ENCODE results near the gene TOP3B.
"Not testable (repeated sequence)": the region's sequence is repeated elsewhere in the genome, so short reads cannot be mapped to it uniquely, and the experiment has no call there.

TOP3B gene

GRCh38 chr22:21923163-21923561, 59.4 kb downstream of the TOP3B start:
- DNase-seq (ENCODE audit: low read depth in 2 of 2), result no peak

GRCh38 chr22:21922370-21923162, 60.0 kb downstream of the TOP3B start:
- no peak for DNase-seq (ENCODE audit: low read depth in 2 of 2)

- no peak for DNase-seq (ENCODE audit: low read depth in 2 of 2)
Measured at GRCh38 chr22:21921729-21922128, 60.9 kb downstream of the TOP3B start.

GRCh38 chr22:21921184-21921721, 61.3 kb downstream of the TOP3B start:
- DNase-seq (ENCODE audit: low read depth in 2 of 2), result no peak

GRCh38 chr22:21920341-21921183, 62.0 kb downstream of the TOP3B start:
- no peak for DNase-seq (ENCODE audit: low read depth in 2 of 2)

GRCh38 chr22:21919526-21920307, 62.9 kb downstream of the TOP3B start:
- DNase-seq (ENCODE audit: low read depth in 2 of 2), result no peak

- no peak for DNase-seq (ENCODE audit: low read depth in 2 of 2)
Measured at GRCh38 chr22:21918466-21919185, 64.0 kb downstream of the TOP3B start.

GRCh38 chr22:21917959-21918261, 64.7 kb downstream of the TOP3B start:
- DNase-seq (ENCODE audit: low read depth in 2 of 2), result no peak

GRCh38 chr22:21917181-21917958, 65.2 kb downstream of the TOP3B start:
- DNase-seq (ENCODE audit: low read depth in 2 of 2), result no peak

- DNase-seq (ENCODE audit: low read depth in 2 of 2), result no peak
Measured at GRCh38 chr22:21916309-21916918, 66.2 kb downstream of the TOP3B start.

GRCh38 chr22:21915624-21916308, 66.8 kb downstream of the TOP3B start:
- no peak for DNase-seq (ENCODE audit: low read depth in 2 of 2)

GRCh38 chr22:21914033-21914642, 68.4 kb downstream of the TOP3B start:
- not testable (repeated sequence) for DNase-seq (ENCODE audit: low read depth in 2 of 2)

GRCh38 chr22:21910367-21910766, 72.2 kb downstream of the TOP3B start:
- DNase-seq (ENCODE audit: low read depth in 2 of 2), result not testable (repeated sequence)

- no peak for DNase-seq (ENCODE audit: low read depth in 2 of 2)
Measured at GRCh38 chr22:21909871-21910270, 72.7 kb downstream of the TOP3B start.

- no peak for DNase-seq (ENCODE audit: low read depth in 2 of 2)
Measured at GRCh38 chr22:21907638-21908522, 74.7 kb downstream of the TOP3B start.

All from stimulated activated CD4-positive, alpha-beta T cell treated with anti-CD3 and anti-CD28 coated beads, Interleukin-4, amount 100 ng/mL, for 48 hours (primary cell).